HuH-7.5 (cell line): ENCODE data around the gene TANGO6.
"Not testable (repeated sequence)": the region's sequence is repeated elsewhere in the genome, so short reads cannot be mapped to it uniquely, and the experiment has no call there.

Experiments
- DNase-seq: peaks from one replicate; pipeline ENCODE4 v3.0.0; 2011; ENCODE audit warnings: low spot score

TANGO6 gene

GRCh38 chr16:68972013-68972412, 128.7 kb downstream of the TANGO6 start:
- no peak for DNase-seq

- DNase-seq: no peak
Measured at GRCh38 chr16:68972720-68973119, 129.4 kb downstream of the TANGO6 start.

DNA sequence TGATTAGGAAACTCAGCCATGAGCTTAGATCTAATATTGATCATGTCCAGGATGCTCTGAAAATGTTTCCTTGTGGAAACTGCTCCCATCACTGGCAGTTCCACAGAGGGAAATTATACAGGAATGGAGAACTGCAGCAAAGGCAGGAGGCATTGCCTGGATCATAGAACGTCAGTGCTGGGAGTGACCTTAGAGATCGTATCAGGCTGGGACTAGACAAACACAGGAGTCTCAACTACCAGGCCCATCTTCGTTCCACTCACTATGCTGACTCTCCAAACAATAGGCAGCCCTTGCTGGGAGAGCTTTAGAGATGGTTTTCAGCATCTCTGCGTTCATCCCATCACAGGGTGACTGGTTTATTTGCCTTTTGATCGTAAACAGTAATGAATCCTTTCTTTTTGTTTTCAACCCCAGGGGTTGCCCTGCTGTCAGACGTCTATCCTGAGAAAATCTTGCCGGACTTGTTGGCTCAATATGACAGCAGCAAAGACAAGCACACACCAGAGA, 130.3 kb downstream of the TANGO6 start:
- DNase-seq: no peak

DNA sequence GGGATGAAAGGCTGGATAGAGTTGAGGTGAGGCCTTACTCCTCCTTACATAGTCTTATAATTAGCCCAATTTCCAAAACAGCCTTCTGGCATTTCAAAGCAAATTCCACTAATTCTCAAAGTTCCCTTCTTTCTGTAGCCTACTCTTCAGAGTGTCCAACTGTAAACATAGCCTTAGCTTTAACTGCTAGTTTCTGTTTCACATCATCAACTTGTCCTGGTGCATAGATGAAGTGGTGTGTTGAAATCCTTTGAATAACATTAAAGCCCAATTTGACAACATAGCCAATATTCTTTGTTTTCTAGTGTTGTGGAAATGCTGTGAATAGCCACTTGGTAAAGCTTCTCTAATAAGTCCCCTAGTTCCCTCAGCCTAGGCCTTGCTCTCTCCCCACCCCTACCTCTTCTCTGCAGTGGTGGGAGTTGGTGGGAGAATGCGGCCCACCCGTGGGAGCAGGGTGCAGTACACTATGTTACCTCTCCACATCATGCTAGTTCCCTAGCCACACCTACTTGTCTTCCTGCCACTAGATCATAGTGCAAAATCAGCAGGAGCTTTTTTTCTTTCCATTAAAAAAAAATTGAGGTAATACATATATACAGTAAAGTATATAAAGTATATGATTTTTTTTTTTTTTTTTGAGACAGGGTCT, 135.1 kb downstream of the TANGO6 start:
- no peak for DNase-seq

GRCh38 chr16:68980695-68981315, 137.5 kb downstream of the TANGO6 start:
- no peak for DNase-seq

DNA sequence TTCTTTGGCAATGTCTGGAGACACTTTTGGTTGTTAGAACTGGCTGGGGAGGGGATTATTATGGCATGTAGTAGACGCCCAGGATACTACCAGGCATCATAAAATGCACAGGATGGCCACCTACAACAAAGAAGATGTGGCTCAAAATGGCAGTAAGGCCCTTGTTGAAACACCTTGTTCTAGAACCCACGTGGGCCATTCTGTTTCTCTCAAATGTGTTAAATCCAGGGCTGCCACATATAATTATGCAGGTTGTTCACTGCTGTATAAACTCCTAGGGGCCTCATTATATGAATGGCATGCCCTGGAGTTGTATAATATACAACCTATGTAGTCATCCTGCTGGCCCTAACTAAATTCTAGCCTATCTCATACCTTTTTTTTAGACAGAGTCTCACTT, 138.6 kb downstream of the TANGO6 start:
- DNase-seq: no peak

GRCh38 chr16:68984467-68984866, 141.1 kb downstream of the TANGO6 start:
- no peak for DNase-seq

DNA sequence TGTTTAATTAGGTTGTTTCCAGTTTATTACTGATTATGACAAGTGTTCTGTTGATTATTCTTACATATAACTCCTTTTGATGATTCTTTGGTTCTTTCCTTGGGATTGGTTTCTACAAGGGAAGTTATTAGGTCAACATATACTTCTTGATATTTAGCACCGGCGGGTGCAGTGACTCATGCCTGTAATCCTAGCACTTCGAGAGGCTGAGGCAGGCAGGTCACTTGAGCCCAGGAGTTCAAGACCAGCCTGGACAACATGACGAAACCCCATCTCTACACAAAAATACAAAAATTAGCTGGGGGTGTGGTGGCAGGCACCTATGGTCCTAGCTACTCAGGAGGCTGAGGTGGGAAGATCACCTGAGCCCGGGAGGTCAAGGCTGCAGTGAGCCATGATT, 141.9 kb downstream of the TANGO6 start:
- no peak for DNase-seq

- no peak for DNase-seq
Measured at GRCh38 chr16:68985855-68986254, 142.5 kb downstream of the TANGO6 start.

DNA sequence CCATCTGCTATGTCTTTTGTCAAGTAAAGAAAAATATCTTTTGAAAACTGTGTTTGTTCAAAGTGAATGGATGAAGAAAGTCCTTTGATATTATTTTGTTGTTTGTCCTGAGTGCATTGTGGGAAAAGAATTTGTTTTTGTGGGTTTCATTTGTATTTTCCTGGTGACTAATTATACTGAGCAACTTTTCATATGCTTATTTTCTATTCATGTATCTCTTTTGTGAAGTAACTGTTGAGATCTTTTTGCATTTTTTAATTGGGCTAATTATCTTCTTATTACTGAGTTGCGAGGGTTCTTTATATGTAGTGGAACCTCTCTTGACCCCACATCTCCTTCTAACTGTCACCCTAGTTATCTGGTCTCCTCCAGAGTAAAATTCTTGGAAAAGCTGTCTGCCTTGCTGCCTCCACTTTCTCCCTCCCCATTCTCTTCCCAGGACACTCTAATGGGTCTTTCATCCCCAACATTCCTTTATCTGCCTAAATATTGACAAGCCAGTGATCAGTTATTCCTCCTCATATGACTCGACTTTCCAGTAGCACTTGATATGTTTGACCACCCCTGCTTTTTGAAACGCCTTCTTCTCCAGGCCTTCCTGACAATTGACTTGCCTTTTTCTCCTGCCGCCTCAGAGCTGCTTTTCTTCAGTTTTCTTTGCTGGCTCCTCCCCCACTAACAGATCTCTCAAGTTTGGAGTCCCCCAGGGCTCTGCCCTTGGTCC, 144.6 kb downstream of the TANGO6 start:
- DNase-seq: no peak

DNA sequence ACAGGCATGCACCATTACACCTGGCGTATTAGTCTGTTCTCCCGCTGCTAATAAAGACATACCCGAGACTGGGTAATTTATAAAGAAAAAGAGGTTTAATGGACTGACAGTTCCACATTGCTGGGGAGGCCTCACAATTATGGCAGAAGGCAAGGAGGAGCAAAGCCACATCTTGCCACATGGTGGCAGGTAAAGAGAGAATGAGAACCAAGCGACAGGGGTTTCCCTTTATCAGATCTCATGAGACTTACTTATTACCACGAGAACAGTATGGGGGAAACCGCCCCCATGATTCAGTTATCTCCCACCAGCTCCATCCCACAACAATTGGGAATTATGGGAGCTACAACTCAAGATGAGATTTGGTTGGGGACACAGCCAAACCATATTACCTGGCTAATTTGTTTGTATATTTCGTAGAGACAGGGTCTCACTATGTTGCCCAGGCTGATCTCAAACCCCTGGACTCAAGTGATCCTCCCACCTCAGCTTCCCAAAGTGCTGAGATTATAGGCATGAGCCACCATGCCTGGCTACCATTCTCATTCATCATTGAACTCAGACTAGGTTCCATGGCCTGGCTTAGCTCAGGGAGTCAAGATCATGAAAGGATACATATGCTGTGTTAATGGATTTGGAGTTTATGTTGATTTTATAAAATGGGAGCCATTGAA, 147.0 kb downstream of the TANGO6 start:
- DNase-seq: not testable (repeated sequence)

GRCh38 chr16:68991075-68991474, 147.7 kb downstream of the TANGO6 start:
- DNase-seq: no peak

DNA sequence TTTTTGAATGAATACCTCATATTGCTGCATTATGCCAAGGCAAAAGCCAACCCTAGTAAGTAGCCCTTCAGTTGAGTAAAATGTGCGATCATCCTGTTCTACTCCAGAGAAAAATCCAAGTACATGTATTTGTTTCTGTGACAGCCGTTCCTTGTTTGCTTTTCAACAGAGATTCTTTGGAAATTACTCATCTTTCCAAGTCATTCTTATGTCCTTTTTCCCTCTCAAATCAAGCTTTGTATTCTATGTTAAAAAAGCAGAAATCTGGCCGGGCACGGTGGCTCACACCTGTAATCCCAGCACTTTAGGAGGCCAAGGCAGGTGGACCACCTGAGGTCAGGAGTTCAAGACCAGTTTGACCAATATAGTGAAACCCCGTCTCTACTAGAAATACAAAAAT, 149.2 kb downstream of the TANGO6 start:
- no peak for DNase-seq

GRCh38 chr16:68993456-68993855, 150.1 kb downstream of the TANGO6 start:
- DNase-seq: no peak

DNA sequence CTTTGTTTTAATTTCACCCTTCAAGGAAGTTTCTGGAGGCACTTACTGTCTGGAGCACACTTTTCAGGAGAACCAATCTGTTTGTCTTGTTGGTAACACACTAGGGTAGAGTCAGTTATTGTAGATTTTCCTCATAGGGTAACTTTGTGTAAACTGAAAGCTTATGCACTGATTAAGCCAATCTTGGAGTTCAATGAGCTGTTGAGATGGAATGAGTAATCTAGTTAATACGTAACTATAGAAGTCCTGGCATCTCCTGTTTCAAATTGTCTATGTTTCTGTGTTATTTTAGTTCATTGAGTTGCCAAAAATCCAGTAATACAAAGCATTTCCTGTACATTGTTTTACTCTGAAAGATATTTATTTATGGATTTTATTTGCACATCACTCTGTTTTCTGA, 150.6 kb downstream of the TANGO6 start:
- DNase-seq: no peak

- DNase-seq: no peak
Measured at GRCh38 chr16:68994324-68994723, 151.0 kb downstream of the TANGO6 start.

GRCh38 chr16:68995011-68995504, 151.7 kb downstream of the TANGO6 start:
- no peak for DNase-seq

- no peak for DNase-seq
Measured at GRCh38 chr16:68997564-68997963, 154.2 kb downstream of the TANGO6 start.

- DNase-seq: no peak
Measured at GRCh38 chr16:68999114-68999513, 155.8 kb downstream of the TANGO6 start.

- no peak for DNase-seq
Measured at GRCh38 chr16:69003500-69003899, 160.2 kb downstream of the TANGO6 start.

DNA sequence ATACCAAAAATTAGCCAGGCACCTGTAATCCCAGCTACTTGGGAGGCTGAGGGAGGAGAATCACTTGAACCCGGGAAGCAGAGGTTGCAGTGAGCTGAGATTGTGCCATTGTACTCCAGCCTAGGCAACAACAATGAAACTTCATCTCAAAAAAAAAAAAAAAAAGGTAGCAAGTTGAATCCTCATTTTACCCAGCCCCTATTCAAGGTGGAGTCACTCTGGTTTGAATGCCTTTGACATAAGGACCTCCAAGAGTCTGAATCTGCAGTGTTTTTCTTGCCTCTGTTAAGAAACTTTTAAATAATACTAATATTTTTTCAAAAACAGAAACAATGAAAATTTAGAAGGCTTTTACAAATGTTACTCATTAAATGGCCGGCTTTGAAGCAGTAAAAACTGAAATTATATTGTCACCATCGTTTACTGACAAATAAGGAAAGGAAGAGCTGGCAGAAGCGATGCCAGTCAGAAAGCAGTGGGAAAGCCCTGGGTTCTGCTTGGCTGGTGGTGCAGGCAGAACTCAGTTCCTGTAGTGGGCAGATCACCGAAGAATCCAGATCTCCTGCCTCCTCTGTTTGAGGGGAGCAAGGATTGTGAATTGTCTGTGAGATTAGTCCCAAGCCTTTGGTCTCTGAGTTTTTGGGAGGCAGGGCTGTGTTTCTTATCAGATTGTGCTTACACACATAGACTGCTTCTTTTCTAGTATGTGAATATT, 162.5 kb downstream of the TANGO6 start:
- no peak for DNase-seq

- no peak for DNase-seq
Measured at GRCh38 chr16:69012906-69013305, 169.6 kb downstream of the TANGO6 start.
